GM18511 (cell line): ENCODE measurements around the gene RTN4IP1.

Experiments
- ATAC-seq: cut with Tn5 transposase; IDR thresholded peaks from one replicate; pipeline ENCODE4 v1.9.1; 2021; ENCODE audit warnings: mild to moderate bottlenecking, moderate library complexity; ENCODE audit not compliant: unreplicated experiment

RTN4IP1 gene

GRCh38 chr6:106525107-106525881 is 104.0 kb downstream of the RTN4IP1 start:
- ATAC-seq = peak; percentile 43

- no peak for ATAC-seq
Observed at GRCh38 chr6:106522562-106523250, 106.6 kb downstream of the RTN4IP1 start.
